GM12878 (cell line): Measurements from ENCODE around the gene TTC23. TPM values are rescaled to one million over a fixed set of nuclear protein-coding genes. Genes with fewer than 3 reads are reported as not detected.

Source experiments
- ATAC-seq: fragments of 200-7000 bp; cut with Tn5 transposase; 3 replicates; pipeline ENCODE4 v1.9.1; 2020; ENCODE audit warnings: mild to moderate bottlenecking, moderate library complexity
- BruUV-seq: library from RNA; stranded (reverse); fragments of 400-500 nt; replicated peaks from 2 replicates; lab custom pipeline; 2021; lab: Mats Ljungman, UMichigan
- CTCF ChIA-PET: fragments of 300-600 bp; sonication (Branson Sonifier 250); formaldehyde crosslinking; extraction: SDS; loops from one replicate; lab custom pipeline; 2021; ENCODE audit warnings: inconsistent platforms; lab: Yijun Ruan, JAX
- POLR2A ChIA-PET: fragments of 350-600 bp; formaldehyde crosslinking; extraction: SDS; loops from one replicate; lab custom pipeline; 2021; ENCODE audit warnings: inconsistent platforms; lab: Charles Lee
- RAD21 ChIA-PET: fragments of 300-600 bp; sonication (Branson Sonifier 250); formaldehyde crosslinking; loops from one replicate; lab custom pipeline; 2023; ENCODE audit warnings: antibody characterized with exemption; ENCODE audit not compliant: unreplicated experiment; lab: Charles Lee
- SMC1A ChIA-PET: fragments of 300-600 bp; sonication (Branson Sonifier 250); formaldehyde crosslinking; loops from one replicate; lab custom pipeline; 2023; ENCODE audit not compliant: unreplicated experiment, uncharacterized antibody; lab: Charles Lee
- DNase-seq: peaks from one replicate; pipeline ENCODE4 v3.0.0-alpha.2; 2011; ENCODE audit warnings: low read depth, low spot score
- FAIRE-seq: peaks from 3 replicates; lab custom pipeline; 2011; peaks lifted over from hg19 to GRCh38; lab: Jason Lieb, UNC
- H2AFZ ChIP-seq: 2 replicates; pipeline ENCODE4 v1.6.0; 2011; ENCODE audit warnings: low read depth, low read length, control low read depth; ENCODE audit not compliant: control insufficient read depth
- H3K27ac ChIP-seq: 2 replicates; pipeline ENCODE4 v1.5.1; 2011; ENCODE audit warnings: control low read depth; ENCODE audit not compliant: control insufficient read depth, insufficient read depth
- H3K27me3 ChIP-seq, 2 experiments: replicated peaks in 1 of 2; 2 replicates each; pipeline versions ENCODE4 v1.6.0 to v1.6.1; 2011; ENCODE audit warnings: low read length in 1 of 2; ENCODE audit not compliant: control insufficient read depth in 2 of 2, insufficient read depth in 2 of 2
- H3K36me3 ChIP-seq, 2 experiments: 2 replicates each; pipeline ENCODE4 v1.5.1; 2011; ENCODE audit warnings: low read length in 1 of 2; ENCODE audit not compliant: control insufficient read depth in 2 of 2, insufficient read depth in 2 of 2
- H3K4me1 ChIP-seq: 2 replicates; pipeline ENCODE4 v1.6.1; 2011; ENCODE audit warnings: mild to moderate bottlenecking, low read length, moderate library complexity, mixed read lengths; ENCODE audit not compliant: control insufficient read depth, insufficient read depth
- H3K4me2 ChIP-seq: 2 replicates; pipeline ENCODE4 v1.6.0; 2011; ENCODE audit warnings: control low read depth; ENCODE audit not compliant: control insufficient read depth, insufficient read depth
- H3K4me3 ChIP-seq: fragments of 200-600 bp; sonication (generic); 2 replicates; pipeline ENCODE4 v1.5.1; 2016
- H3K79me2 ChIP-seq: 2 replicates; pipeline ENCODE4 v1.6.0; 2011; ENCODE audit warnings: low read length; ENCODE audit not compliant: control insufficient read depth, insufficient read depth
- H3K9ac ChIP-seq: 2 replicates; pipeline ENCODE4 v1.8.0; 2011; ENCODE audit warnings: low read length, control low read depth, mixed read lengths; ENCODE audit not compliant: control insufficient read depth, insufficient read depth
- H3K9me3 ChIP-seq: replicated peaks from 3 replicates; pipeline ENCODE4 v1.5.1; 2011; ENCODE audit warnings: mild to moderate bottlenecking, low read length; ENCODE audit not compliant: control insufficient read depth, insufficient read depth
- H4K20me1 ChIP-seq: 2 replicates; pipeline ENCODE4 v1.6.0; 2011; ENCODE audit not compliant: control insufficient read depth, insufficient read depth
- ASH2L ChIP-seq: fragments of 300-600, 200-600 bp; sonication (generic); IDR thresholded peaks from 2 replicates; pipeline ENCODE4 v1.6.1; 2017; ENCODE audit warnings: low read depth, mild to moderate bottlenecking, borderline replicate concordance
- CBX3 ChIP-seq: fragments of 200-600 bp; sonication (generic); IDR thresholded peaks from 2 replicates; pipeline ENCODE4 v1.6.1; 2016; ENCODE audit warnings: low read depth, borderline replicate concordance
- E4F1 ChIP-seq: fragments of 450-650 bp; IDR thresholded peaks from 2 replicates; pipeline ENCODE4 v1.6.1; 2018; ENCODE audit warnings: borderline replicate concordance, mild to moderate bottlenecking; ENCODE audit not compliant: partially characterized antibody
- ELK1 ChIP-seq: IDR thresholded peaks from 2 replicates; pipeline ENCODE4 v1.6.1; 2012; ENCODE audit warnings: low read depth, low read length, improper control_type of control experiment
- FOS ChIP-seq: IDR thresholded peaks from 3 replicates; pipeline ENCODE4 v1.6.1; 2011; ENCODE audit warnings: borderline replicate concordance; ENCODE audit not compliant: insufficient read length; ENCODE audit errors: extremely low read depth
- IRF5 ChIP-seq: fragments of 450-650 bp; IDR thresholded peaks from 2 replicates; pipeline ENCODE4 v1.6.1; 2017; ENCODE audit warnings: borderline replicate concordance
- POLR2AphosphoS5 ChIP-seq: IDR thresholded peaks from 2 replicates; pipeline ENCODE4 v1.6.1; 2011; ENCODE audit warnings: mild to moderate bottlenecking, low read length, inconsistent platforms
- POU2F2 ChIP-seq: IDR thresholded peaks from 3 replicates; pipeline ENCODE4 v1.6.1; 2011; ENCODE audit warnings: low read depth, mild to moderate bottlenecking, low read length, borderline replicate concordance
- RAD21 ChIP-seq: IDR thresholded peaks from 2 replicates; pipeline ENCODE4 v1.6.1; 2011; ENCODE audit warnings: mild to moderate bottlenecking, low read depth, low read length, moderate library complexity; ENCODE audit not compliant: insufficient read depth
- SIX5 ChIP-seq: IDR thresholded peaks from 2 replicates; pipeline ENCODE4 v1.6.1; 2011; ENCODE audit warnings: mild to moderate bottlenecking, low read depth, low read length, moderate library complexity; ENCODE audit not compliant: severe bottlenecking
- SKIL ChIP-seq: fragments of 450-650 bp; IDR thresholded peaks from 2 replicates; pipeline ENCODE4 v1.6.1; 2017; ENCODE audit warnings: mild to moderate bottlenecking, low read depth, inconsistent platforms; ENCODE audit not compliant: poor library complexity, severe bottlenecking
- SREBF1 ChIP-seq: IDR thresholded peaks from 2 replicates; pipeline ENCODE4 v1.6.1; 2012; ENCODE audit warnings: mild to moderate bottlenecking, low read length
- TCF12 ChIP-seq: IDR thresholded peaks from 2 replicates; pipeline ENCODE4 v1.6.1; 2011; ENCODE audit warnings: low read depth, mild to moderate bottlenecking, low read length
- WGBS: methylation state at CpG from one replicate; pipeline ENCODE4 v1.1.6; 2016; ENCODE audit warnings: low lambda C conversion rate; ENCODE audit not compliant: insufficient replicate concordance, insufficient coverage; ENCODE audit errors: missing lambda C conversion rate; 5-methylcytosine and 5-hydroxymethylcytosine counted together
- in situ Hi-C: fragments of 300-500 bp; cut with MboI; formaldehyde crosslinking; loops from 9 replicates; pipeline ENCODE4 v1.14.3; 2018; ENCODE audit warnings: mixed read lengths
- intact Hi-C: fragments of 100-400 bp; cut with micrococcal nuclease; formaldehyde crosslinking; loops from one replicate; pipeline ENCODE4 v1.14.2; 2022; ENCODE audit not compliant: unreplicated experiment
- polyA plus RNA-seq, 11 experiments: library from polyadenylated mRNA; depleted of rRNA in 4 of 11; unstranded in 6 of 11; stranded (reverse) in 5 of 11; fragments of >200 nt; fragmentation: Nextera tagmentation in 4 of 11; fragmentation: Illumina TruSeq in 1 of 11; extraction: Ambion mirVana in 4 of 11; extraction: Trizol in 1 of 11; gene quantifications; 1 replicate in 1 of 11; 2 replicates in 10 of 11; pipeline versions ENCODE4 v1.2.1 to v1.2.3, GENCODE V29; 2011 to 2016; ENCODE audit warnings: inconsistent platforms in 2 of 11, missing spikeins in 2 of 11, low read depth in 1 of 11
- total RNA-seq, 4 experiments: library from RNA; depleted of rRNA in 3 of 4; stranded (reverse); fragments of >200 nt in 3 of 4; fragmentation: Illumina TruSeq in 1 of 4; extraction: Trizol in 1 of 4; gene quantifications; 2 replicates each; pipeline versions ENCODE4 v1.2.1 to v1.2.3, GENCODE V29; 2013 to 2021

TTC23 gene
- total and polyA plus RNA-seq, 10 of the 15 experiments (the other 5 are each of a cell fraction or from before 2014, with no cell fraction given): 1.2 to 9.0 (median 6.5) TPM

- TF ChIP-seq SKIL: no peak
- TF ChIP-seq SIX5: no peak
- TF ChIP-seq, all 136 proteins: peak for 0
These were observed 132.3 kb downstream of the TTC23 start (continued) for GRCh38 chr15:99117111-99117510.

- in situ Hi-C loops: loop anchor here (25.0 kb wide), 1 partner anchor 622 kb away; the partner anchor contains the start of gene LYSMD4
- BruUV-seq: no TSS peak
- no peaks in the 10 kb centered on the region for H3K36me3 ChIP-seq
- no peaks in the 10 kb centered on the region for H3K4me1 ChIP-seq
- H3K9me3 ChIP-seq: no peaks in the 10 kb centered on the region
- WGBS: 43% methylated on average over 11 of the region's 11 CpGs
- H3K27ac ChIP-seq: no peak overlapping the region
- no peak overlapping the region for H2AFZ ChIP-seq
- H3K4me3 ChIP-seq: no peak overlapping the region
- ChIA-PET CTCF (interaction anchor here (1.9 kb wide), 1 partner anchor 15 kb away, joined by 4 read pairs; no protein-coding TSS in a partner anchor), RAD21 (no interaction called here), SMC1A (no interaction called here), POLR2A (no interaction called here)
- FAIRE-seq (no peak), DNase-seq (no peak), ATAC-seq (no peak)
- H3K27me3 ChIP-seq: no peaks in the 10 kb centered on the region; a peak in 1 of 4 replicates
- intact Hi-C loops: no loop called here
- no peak overlapping the region for H3K4me2 ChIP-seq
- H3K79me2 ChIP-seq: no peaks in the 10 kb centered on the region
- H3K9ac ChIP-seq: no peak overlapping the region
- no peaks in the 10 kb centered on the region for H4K20me1 ChIP-seq
- TF ChIP-seq SREBF1 (no peak), IRF5 (no peak), POU2F2 (no peak), ASH2L (no peak), ELK1 (no peak), E4F1 (no peak), CBX3 (no peak), POLR2AphosphoS5 (no peak), TCF12 (no peak), FOS (no peak), RAD21 (no peak)
These were observed 133.8 kb downstream of the TTC23 start for GRCh38 chr15:99115300-99116215.
